Naive thymus-derived CD4-positive, alpha-beta T cell (primary cell): ENCODE results near the gene TSPYL6. TPM values are rescaled to one million over a fixed set of nuclear protein-coding genes. Genes with fewer than 3 reads are reported as not detected.
"Not testable (repeated sequence)": the region's sequence is repeated elsewhere in the genome, so short reads cannot be mapped to it uniquely, and the experiment has no call there.

ENCODE experiments used
- ATAC-seq: fragments of 150-1000 bp; cut with Tn5 transposase; 2 replicates; pipeline ENCODE4 v1.10.0; 2021; ENCODE audit warnings: mild to moderate bottlenecking, moderate library complexity
- CTCF ChIA-PET: fragments of 350-600 bp; sonication (Branson Sonifier 250); formaldehyde crosslinking; loops from one replicate; lab custom pipeline; 2021; ENCODE audit warnings: antibody characterized with exemption; lab: Charles Lee
- POLR2A ChIA-PET: fragments of 350-600 bp; sonication (Branson Sonifier 250); formaldehyde crosslinking; loops from one replicate; lab custom pipeline; 2021; ENCODE audit warnings: antibody characterized with exemption, inconsistent platforms; lab: Charles Lee
- DNase-seq, 9 donors: peaks; one replicate each; pipeline versions ENCODE4 v3.0.0 to v3.0.0-alpha.2; 2020 to 2022; ENCODE audit warnings: mixed read lengths in 1 of 9
- H3K27ac ChIP-seq: one replicate; pipeline ENCODE4 v1.7.0; 2013; ENCODE audit warnings: mild to moderate bottlenecking, low read depth, low read length, moderate library complexity
- H3K27me3 ChIP-seq, 2 donors: one replicate each; pipeline ENCODE4 v1.7.0; 2013; ENCODE audit warnings: low read length in 2 of 2, mild to moderate bottlenecking in 2 of 2, moderate library complexity in 2 of 2; ENCODE audit not compliant: control insufficient read depth in 2 of 2, insufficient read depth in 2 of 2
- H3K36me3 ChIP-seq, 3 experiments: 1 replicate in 2 of 3; 2 replicates in 1 of 3; pipeline ENCODE4 v1.7.0; 2013; ENCODE audit warnings: low read length in 3 of 3, mild to moderate bottlenecking in 3 of 3, moderate library complexity in 1 of 3; ENCODE audit not compliant: insufficient read depth in 3 of 3, control insufficient read depth in 2 of 3
- H3K4me1 ChIP-seq, 2 donors: one replicate each; pipeline ENCODE4 v1.7.0; 2013; ENCODE audit warnings: low read length in 2 of 2, mild to moderate bottlenecking in 2 of 2, moderate library complexity in 1 of 2; ENCODE audit not compliant: control insufficient read depth in 2 of 2, insufficient read depth in 2 of 2
- H3K4me3 ChIP-seq: 2 replicates; pipeline ENCODE4 v1.7.0; 2013; ENCODE audit warnings: mild to moderate bottlenecking, low read length
- H3K9me3 ChIP-seq, 3 experiments: 1 replicate in 2 of 3; 2 replicates in 1 of 3; pipeline ENCODE4 v1.7.0; 2013; ENCODE audit warnings: low read length in 3 of 3; ENCODE audit not compliant: control insufficient read depth in 2 of 3
- H3K27ac Mint-ChIP-seq, 9 donors: one replicate each; pipeline ENCODE4 v1.8.0; 2020 to 2022; ENCODE audit warnings: mixed read lengths in 9 of 9, mild to moderate bottlenecking in 8 of 9, moderate library complexity in 5 of 9, inconsistent platforms in 2 of 9
- H3K27me3 Mint-ChIP-seq, 5 donors: one replicate each; pipeline ENCODE4 v1.8.0; 2021 to 2022; ENCODE audit warnings: mixed read lengths in 5 of 5, mild to moderate bottlenecking in 1 of 5
- H3K36me3 Mint-ChIP-seq, 5 donors: one replicate each; pipeline ENCODE4 v1.8.0; 2020 to 2022; ENCODE audit warnings: mixed read lengths in 5 of 5, mild to moderate bottlenecking in 3 of 5, inconsistent platforms in 1 of 5
- H3K4me1 Mint-ChIP-seq, 7 donors: one replicate each; pipeline ENCODE4 v1.8.0; 2020 to 2022; ENCODE audit warnings: mixed read lengths in 7 of 7, mild to moderate bottlenecking in 3 of 7, inconsistent platforms in 1 of 7
- H3K4me3 Mint-ChIP-seq, 10 donors: one replicate each; pipeline ENCODE4 v1.8.0; 2020 to 2022; ENCODE audit warnings: mild to moderate bottlenecking in 10 of 10, mixed read lengths in 10 of 10, moderate library complexity in 6 of 10, inconsistent platforms in 2 of 10
- H3K9me3 Mint-ChIP-seq, 11 donors: one replicate each; pipeline ENCODE4 v1.8.0; 2020 to 2022; ENCODE audit warnings: mixed read lengths in 11 of 11, mild to moderate bottlenecking in 4 of 11, inconsistent platforms in 1 of 11, moderate library complexity in 1 of 11
- intact Hi-C, 2 donors: fragments of 100-400 bp; cut with micrococcal nuclease; formaldehyde crosslinking; loops; one replicate each; pipeline ENCODE4 v1.15.1; 2023
- polyA plus RNA-seq, 2 donors: library from polyadenylated mRNA; unstranded; fragments of 300-500 nt; fragmentation: Illumina TruSeq; gene quantifications; one replicate each; pipeline ENCODE4 v1.2.3, GENCODE V29; 2021
- total RNA-seq, 6 experiments: library from RNA in 5 of 6; stranded (reverse) in 5 of 6; gene quantifications; 1 replicate in 5 of 6; 2 replicates in 1 of 6; pipeline ENCODE4 v1.2.3 and lab custom pipeline; 2021 to 2026

Gene TSPYL6
- total RNA-seq = not detected
- not detected for polyA plus RNA-seq
- total RNA-seq (lab: John Stamatoyannopoulos, UW) = not detected

DNA sequence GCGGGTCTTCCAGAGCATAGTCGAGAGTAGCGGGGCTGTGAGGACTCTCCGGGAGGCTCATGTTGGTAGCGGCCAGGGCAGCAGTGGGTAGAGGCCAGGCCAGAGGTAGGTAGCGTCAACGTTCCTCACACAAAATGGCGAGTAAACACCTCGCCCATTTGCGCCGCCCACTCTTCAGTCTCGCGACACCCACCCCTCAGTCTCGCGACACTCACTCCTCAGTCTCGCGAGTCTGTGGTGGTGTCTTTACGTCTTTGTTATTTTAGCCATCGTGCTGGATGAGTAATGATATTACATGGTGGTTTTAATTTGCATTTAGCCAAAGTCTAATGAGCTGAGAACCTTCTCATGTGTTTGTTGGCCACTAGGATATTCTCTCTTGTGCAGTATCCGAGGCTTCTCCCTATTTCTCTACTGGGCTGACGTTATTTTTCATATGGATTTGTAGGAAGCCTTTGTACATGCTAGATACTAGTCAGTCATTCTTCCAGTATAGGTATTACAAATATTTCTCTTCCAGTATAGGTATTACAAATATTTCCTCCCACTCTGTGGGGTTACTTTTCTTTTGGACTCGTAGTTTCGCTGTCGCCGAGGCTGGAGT lies at the start of gene TSPYL6:
TSS of gene TSPYL6 (minus strand) at position 139 of the 604 bp plus-strand sequence. CDS start at position 61, 78 bp downstream.
- CTCF ChIA-PET = no interaction called here
- no peaks in the 10 kb centered on the region for H3K36me3 ChIP-seq
- Mint-ChIP-seq H3K27ac (no peak within 1 kb of the TSS), H3K9me3 (peaks cover 0 to 7% (median 0%) of the 10 kb centered on the region in 11 donors), H3K4me1 (peaks cover 0 to 2% (median 0%) of the 10 kb centered on the region in 7 donors), H3K4me3 (no peak within 1 kb of the TSS), H3K27me3 (no peaks in the 10 kb centered on the region), H3K36me3 (peaks cover 0 to 51% (median 38%) of the 10 kb centered on the region in 5 donors)
- no peak within 1 kb of the TSS for H3K4me3 ChIP-seq
- no peaks in the 10 kb centered on the region for H3K9me3 ChIP-seq
- no peaks in the 10 kb centered on the region for H3K27me3 ChIP-seq
- no peak within 1 kb of the TSS for H3K27ac ChIP-seq
- intact Hi-C loops = no loop called here
- DNase-seq (no peak), ATAC-seq (no peak)
- H3K4me1 ChIP-seq = no peaks in the 10 kb centered on the region
- POLR2A ChIA-PET = no interaction called here

DNA sequence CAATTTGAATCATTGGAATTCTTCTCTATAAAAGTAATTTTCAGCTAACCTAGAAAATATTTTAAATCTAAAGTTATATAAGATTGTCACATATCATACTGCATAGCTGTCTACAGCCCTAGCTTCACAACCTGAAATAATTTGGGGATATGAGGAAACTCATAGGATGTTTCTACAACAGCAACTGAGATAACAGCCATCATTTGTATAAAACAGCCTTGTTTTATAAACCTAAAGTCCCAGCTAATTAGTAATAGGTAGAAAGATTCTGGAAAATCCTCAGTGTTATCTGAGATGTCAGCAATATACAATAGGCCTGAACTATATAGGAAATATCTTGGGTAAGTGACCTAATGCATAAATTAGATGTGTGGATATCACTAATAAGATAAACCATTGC lies 47.6 kb upstream of the TSPYL6 start:
- CTCF ChIA-PET = no interaction called here
- Histone ChIP-seq H3K4me1 (no peaks in the 10 kb centered on the region), H3K27ac (no peak overlapping the region), H3K4me3 (no peak overlapping the region), H3K27me3 (no peaks in the 10 kb centered on the region), H3K9me3 (no peaks in the 10 kb centered on the region), H3K36me3 (no peaks in the 10 kb centered on the region)
- H3K4me3 Mint-ChIP-seq = no peak overlapping the region
- H3K36me3 Mint-ChIP-seq = peaks cover 0 to 15% (median 6%) of the 10 kb centered on the region in 5 donors
- H3K9me3 Mint-ChIP-seq = peaks cover 0 to 1% (median 0%) of the 10 kb centered on the region in 11 donors
- intact Hi-C loops = no loop called here
- H3K4me1 Mint-ChIP-seq = no peaks in the 10 kb centered on the region
- DNase-seq (no peak), ATAC-seq (no peak)
- H3K27ac Mint-ChIP-seq = no peak overlapping the region
- no peaks in the 10 kb centered on the region for H3K27me3 Mint-ChIP-seq
- POLR2A ChIA-PET = no interaction called here

DNA sequence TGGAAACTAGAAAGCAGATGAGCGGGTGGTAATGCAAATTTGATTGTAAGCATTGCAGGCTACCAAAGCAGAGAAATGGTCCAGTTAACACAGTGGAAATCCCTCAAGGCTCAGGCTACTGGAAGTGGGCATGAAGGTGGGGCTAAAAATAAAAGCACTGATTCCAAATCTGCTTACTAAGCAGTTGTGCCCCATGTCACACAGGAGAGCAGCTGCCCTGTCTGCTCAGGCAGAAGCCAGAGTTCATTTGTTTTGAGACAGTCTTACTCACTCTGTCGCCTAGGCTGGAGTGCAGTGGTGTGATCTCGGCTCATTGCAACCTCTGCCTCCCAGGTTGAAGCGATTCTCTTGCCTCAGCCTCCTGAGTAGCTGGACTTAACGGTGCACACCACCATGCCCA lies 42.5 kb upstream of the TSPYL6 start:
- H3K4me1 ChIP-seq = no peaks in the 10 kb centered on the region
- no peaks in the 10 kb centered on the region for H3K36me3 ChIP-seq
- CTCF ChIA-PET = no interaction called here
- Mint-ChIP-seq H3K9me3 (peaks cover 0 to 1% (median 0%) of the 10 kb centered on the region in 11 donors), H3K27me3 (no peaks in the 10 kb centered on the region), H3K36me3 (peaks cover 0 to 9% (median 6%) of the 10 kb centered on the region in 5 donors), H3K27ac (no peak overlapping the region), H3K4me1 (no peaks in the 10 kb centered on the region), H3K4me3 (no peak overlapping the region)
- POLR2A ChIA-PET = no interaction called here
- DNase-seq = no peak
- no peak overlapping the region for H3K4me3 ChIP-seq
- no peak overlapping the region for H3K27ac ChIP-seq
- no peaks in the 10 kb centered on the region for H3K9me3 ChIP-seq
- intact Hi-C loops = no loop called here
- no peak for ATAC-seq
- H3K27me3 ChIP-seq = no peaks in the 10 kb centered on the region

DNA sequence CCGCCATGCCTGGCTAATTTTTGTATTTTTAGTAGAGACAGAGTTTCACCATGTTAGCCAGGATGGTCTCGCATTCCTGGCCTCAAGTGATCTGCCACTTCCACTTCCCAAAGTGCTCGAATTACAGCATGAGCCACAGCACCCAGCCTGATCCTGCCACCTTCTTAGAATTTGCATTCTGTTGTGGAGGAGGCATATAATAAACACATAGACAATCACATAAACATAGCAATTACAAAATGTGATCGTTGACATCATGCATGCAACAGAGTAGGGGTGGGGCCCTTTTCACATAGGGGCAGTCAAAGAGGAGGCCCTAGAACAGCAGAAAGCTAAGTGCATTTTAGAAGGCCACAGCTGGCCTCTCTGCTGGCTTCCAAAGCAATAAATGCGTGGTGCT lies 39.9 kb upstream of the TSPYL6 start:
- no peaks in the 10 kb centered on the region for H3K4me1 Mint-ChIP-seq
- Histone ChIP-seq H3K27me3 (no peaks in the 10 kb centered on the region), H3K27ac (no peak overlapping the region), H3K9me3 (no peaks in the 10 kb centered on the region), H3K36me3 (no peaks in the 10 kb centered on the region), H3K4me3 (no peak overlapping the region), H3K4me1 (no peaks in the 10 kb centered on the region)
- H3K9me3 Mint-ChIP-seq = no peaks in the 10 kb centered on the region
- H3K4me3 Mint-ChIP-seq = no peak overlapping the region
- CTCF ChIA-PET = interaction anchor here (0.6 kb wide), 1 partner anchor 21 kb away, joined by 3 read pairs; no protein-coding TSS in a partner anchor
- no peak overlapping the region for H3K27ac Mint-ChIP-seq
- ATAC-seq (no peak), DNase-seq (no peak)
- intact Hi-C loops = no loop called here
- H3K36me3 Mint-ChIP-seq = peaks cover 0 to 8% (median 4%) of the 10 kb centered on the region in 5 donors
- POLR2A ChIA-PET = no interaction called here
- H3K27me3 Mint-ChIP-seq = no peaks in the 10 kb centered on the region

DNA sequence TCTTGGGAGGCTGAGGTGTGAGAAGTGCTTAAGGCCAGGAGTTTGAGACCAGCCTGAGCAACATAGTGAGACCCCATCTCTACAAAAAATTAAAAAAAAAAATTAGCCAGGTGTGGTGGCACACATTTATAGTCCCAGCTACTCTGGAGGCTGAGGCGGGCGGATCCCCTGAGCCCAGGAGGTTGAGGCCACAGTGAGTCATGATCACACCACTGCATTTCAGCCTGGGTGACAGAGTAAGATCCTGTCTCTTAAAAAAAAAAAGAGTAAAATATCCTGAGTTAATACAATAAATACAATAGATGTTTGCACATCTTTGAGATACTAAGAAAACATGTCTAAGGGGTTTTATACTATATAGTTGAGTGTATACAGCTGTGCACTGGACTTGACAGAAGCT lies 38.6 kb upstream of the TSPYL6 start:
- POLR2A ChIA-PET, H3K36me3 ChIP-seq, intact Hi-C loops, ATAC-seq, H3K9me3 ChIP-seq, H3K9me3 Mint-ChIP-seq, H3K27ac ChIP-seq, H3K4me3 Mint-ChIP-seq, H3K36me3 Mint-ChIP-seq, CTCF ChIA-PET, H3K4me1 ChIP-seq, H3K27ac Mint-ChIP-seq, H3K4me1 Mint-ChIP-seq, H3K27me3 ChIP-seq, H3K27me3 Mint-ChIP-seq, DNase-seq, H3K4me3 ChIP-seq: not testable (repeated sequence)

DNA sequence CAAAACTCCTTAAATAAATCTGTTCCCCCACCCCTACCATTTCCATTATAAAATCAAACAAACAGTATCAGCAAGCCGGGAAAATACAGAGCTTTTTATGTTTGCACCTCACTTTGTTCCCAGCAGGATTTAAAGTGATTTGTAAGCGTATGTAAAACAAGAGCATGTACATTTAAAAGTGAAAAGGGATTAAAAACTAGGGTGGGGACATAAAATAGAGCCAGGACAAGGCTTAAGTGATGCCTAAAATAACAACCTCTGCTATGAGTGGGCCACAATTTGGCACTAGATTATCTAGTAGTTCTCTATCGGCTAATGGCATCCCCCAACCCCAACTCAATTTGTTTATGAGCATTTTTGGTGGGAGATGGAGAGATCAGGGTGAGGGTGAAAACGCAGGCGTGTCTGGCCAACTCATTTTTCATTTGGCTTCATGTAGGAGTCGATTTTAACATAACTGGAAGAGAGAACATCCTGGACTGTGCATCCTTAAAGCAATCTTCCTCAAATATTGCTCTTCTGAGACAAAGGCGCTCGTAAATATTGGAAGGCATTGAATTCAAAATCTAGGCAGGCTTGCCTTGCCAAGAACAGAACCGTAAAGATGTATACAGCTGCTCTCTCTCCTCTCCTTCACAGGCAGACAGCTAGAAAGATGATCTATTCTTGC lies 34.5 kb upstream of the TSPYL6 start:
- no peak overlapping the region for H3K27ac ChIP-seq
- H3K4me3 ChIP-seq = no peak overlapping the region
- Mint-ChIP-seq H3K9me3 (peaks cover 0 to 2% (median 0%) of the 10 kb centered on the region in 11 donors), H3K4me1 (no peaks in the 10 kb centered on the region), H3K4me3 (no peak overlapping the region), H3K27me3 (no peaks in the 10 kb centered on the region), H3K27ac (no peak overlapping the region), H3K36me3 (peaks cover 0 to 17% (median 9%) of the 10 kb centered on the region in 5 donors)
- no peaks in the 10 kb centered on the region for H3K36me3 ChIP-seq
- intact Hi-C loops = no loop called here
- ATAC-seq (no peak), DNase-seq (no peak)
- H3K27me3 ChIP-seq = no peaks in the 10 kb centered on the region
- ChIA-PET POLR2A (no interaction called here), CTCF (no interaction called here)
- H3K4me1 ChIP-seq = no peaks in the 10 kb centered on the region
- no peaks in the 10 kb centered on the region for H3K9me3 ChIP-seq

DNA sequence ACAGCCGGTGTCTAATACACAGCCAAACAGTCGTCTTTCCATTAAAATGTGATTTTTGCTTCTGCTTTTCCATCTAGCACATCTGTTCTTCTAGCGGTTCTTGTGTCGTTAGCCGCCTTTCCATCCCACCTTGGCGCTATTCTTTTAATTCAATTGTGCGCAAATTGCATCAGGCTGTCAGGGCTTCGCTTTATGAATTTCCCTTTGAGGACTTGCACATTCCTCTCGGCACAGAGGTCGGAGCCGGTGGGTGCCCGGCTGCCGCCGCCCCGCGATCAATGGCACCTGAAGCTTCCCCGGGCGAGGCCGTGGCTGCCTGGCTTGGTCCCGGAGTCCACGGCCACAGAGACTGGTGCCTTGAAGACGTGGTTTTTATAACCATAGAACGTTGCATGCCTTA lies 33.9 kb upstream of the TSPYL6 start:
- H3K27me3 Mint-ChIP-seq = no peaks in the 10 kb centered on the region
- Histone ChIP-seq H3K4me1 (no peaks in the 10 kb centered on the region), H3K4me3 (no peak overlapping the region), H3K27ac (no peak overlapping the region), H3K27me3 (no peaks in the 10 kb centered on the region), H3K9me3 (no peaks in the 10 kb centered on the region), H3K36me3 (no peaks in the 10 kb centered on the region)
- H3K27ac Mint-ChIP-seq = no peak overlapping the region
- H3K4me1 Mint-ChIP-seq = no peaks in the 10 kb centered on the region
- ATAC-seq = no peak
- DNase-seq = no peak
- no peak overlapping the region for H3K4me3 Mint-ChIP-seq
- H3K9me3 Mint-ChIP-seq = peaks cover 0 to 6% (median 0%) of the 10 kb centered on the region in 11 donors
- intact Hi-C loops = no loop called here
- CTCF ChIA-PET = no interaction called here
- POLR2A ChIA-PET = no interaction called here
- H3K36me3 Mint-ChIP-seq = peaks cover 0 to 21% (median 14%) of the 10 kb centered on the region in 5 donors
